ENCODE results near the gene KAZN.

The KAZN gene

DNA sequence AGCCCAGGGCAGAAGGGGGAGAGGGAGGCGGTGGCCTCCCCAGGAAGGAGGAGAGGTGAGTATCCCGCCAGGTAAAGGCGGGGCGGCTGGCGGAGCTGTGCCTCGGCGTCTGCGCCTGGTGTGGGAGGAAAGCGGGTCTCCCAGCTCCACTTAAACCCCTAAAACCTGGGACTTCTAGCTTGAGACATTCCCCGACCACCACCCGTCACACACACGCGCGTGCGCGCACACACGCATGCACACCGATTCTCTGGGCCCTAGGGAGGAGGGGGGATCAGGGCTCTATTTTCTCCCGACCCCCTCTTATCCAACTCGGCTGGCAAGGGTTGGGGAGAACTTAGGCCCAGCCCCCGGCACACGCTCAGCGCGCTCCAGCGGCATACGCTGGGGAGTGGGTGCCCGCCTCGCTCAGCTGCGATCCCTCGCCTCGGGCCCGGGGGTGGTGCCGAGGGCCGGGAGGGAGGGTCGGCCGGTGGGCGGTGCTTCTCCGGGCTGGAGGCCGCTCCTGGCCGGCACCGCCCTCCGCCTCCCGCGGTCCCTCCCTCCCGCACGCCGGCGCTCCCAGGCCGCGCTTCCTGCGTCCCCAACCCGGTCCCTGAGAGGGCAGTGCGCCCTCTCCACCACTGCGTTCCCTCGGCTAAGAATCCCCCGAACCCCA lies 554.8 kb downstream of the KAZN start, which contains the start of gene TMEM51:
Gene TMEM51, plus strand, starts transcription at position 564 of the 658 bp plus-strand sequence. CDS start 61,341 bp downstream, outside the sequence.
- no peak for DNase-seq (ENCODE audit: low read depth)
- peak within 1 kb of the TSS; percentile 50 for H3K4me3 ChIP-seq (ENCODE audit: low read depth, low read length)
- TF ChIP-seq, protein P1, sequence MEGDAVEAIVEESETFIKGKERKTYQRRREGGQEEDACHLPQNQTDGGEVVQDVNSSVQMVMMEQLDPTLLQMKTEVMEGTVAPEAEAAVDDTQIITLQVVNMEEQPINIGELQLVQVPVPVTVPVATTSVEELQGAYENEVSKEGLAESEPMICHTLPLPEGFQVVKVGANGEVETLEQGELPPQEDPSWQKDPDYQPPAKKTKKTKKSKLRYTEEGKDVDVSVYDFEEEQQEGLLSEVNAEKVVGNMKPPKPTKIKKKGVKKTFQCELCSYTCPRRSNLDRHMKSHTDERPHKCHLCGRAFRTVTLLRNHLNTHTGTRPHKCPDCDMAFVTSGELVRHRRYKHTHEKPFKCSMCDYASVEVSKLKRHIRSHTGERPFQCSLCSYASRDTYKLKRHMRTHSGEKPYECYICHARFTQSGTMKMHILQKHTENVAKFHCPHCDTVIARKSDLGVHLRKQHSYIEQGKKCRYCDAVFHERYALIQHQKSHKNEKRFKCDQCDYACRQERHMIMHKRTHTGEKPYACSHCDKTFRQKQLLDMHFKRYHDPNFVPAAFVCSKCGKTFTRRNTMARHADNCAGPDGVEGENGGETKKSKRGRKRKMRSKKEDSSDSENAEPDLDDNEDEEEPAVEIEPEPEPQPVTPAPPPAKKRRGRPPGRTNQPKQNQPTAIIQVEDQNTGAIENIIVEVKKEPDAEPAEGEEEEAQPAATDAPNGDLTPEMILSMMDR (IDR thresholded peaks at IDR 0.05; ENCODE audit: low read depth, low read length, missing control alignments) = no peak
- in situ Hi-C loops (cut with HindIII; ENCODE audit: low sequenced_read_pairs) = no loop called here

DNA sequence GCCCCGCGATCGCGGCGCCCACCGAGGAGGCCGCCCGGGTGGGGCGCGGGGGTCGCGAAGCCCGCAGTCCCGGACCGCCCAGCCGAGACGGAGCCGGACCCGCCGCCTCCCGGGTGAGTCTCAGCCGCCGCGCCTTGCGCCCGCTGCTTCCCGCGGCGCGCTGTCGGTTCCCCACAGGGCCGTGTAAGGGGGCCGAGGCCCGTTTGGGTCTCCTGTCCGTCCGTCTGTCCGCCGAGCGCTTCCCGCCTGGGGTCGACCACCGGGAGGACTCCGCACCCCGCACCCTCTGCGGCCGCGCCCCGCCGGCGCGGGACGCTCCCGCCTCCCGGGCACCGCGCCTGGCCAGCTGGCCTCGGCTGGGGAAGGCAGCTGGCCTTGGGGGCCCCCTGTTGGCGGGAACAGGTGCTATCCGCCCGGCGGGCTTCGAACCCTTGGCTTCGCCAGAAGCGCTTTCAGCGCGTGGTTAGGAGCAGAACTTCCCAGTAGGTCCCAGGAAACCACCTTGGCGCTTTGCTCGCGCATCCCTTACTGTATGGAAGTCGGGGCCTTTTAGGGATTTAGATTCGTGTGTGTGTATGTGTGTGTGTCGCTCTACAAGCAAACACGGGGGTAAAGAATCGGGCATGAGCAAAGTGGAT lies 555.5 kb downstream of the KAZN start:
- TF ChIP-seq, protein P1 (IDR thresholded peaks at IDR 0.05; ENCODE audit: low read depth, low read length, missing control alignments) = peak; percentile 71
- in situ Hi-C loops (cut with HindIII; ENCODE audit: low sequenced_read_pairs) = no loop called here
- peak overlapping the region; percentile 50 for H3K4me3 ChIP-seq (ENCODE audit: low read depth, low read length)

DNA sequence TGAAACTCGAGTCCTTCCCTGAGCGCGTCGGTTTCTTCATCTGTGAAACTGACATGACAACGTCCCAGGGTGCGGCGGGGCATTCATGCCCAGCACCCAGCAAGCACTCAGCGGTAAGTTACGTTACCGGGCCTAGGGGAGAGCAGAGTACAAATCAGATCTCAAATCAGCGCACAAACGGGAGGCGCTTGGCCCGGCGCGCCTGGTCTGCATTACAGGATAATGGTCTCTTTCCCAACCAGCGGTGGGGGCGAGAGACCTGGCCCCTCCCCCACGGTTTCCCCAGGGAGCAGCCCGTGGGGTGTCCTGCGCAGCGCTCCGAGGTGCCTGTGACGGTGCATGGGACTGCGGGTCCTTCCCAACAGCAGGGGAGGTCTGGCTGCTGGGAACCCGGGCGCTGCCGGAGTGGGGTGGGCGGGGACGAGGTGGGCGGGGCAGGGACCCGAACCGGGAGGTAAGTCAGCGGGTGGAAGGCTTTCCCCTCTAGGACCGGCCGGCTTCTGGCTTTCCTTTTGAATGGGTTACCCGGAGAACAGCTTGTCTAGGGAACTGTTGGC lies 556.1 kb downstream of the KAZN start:
- H3K4me3 ChIP-seq (ENCODE audit: low read depth, low read length) = peak overlapping the region; percentile 50
- DNase-seq (ENCODE audit: low read depth) = no peak
- TF ChIP-seq, protein P1 (IDR thresholded peaks at IDR 0.05; ENCODE audit: low read depth, low read length, missing control alignments) = no peak
- in situ Hi-C loops (cut with HindIII; ENCODE audit: low sequenced_read_pairs) = no loop called here

More for the DNA sequence above, 555.5 kb downstream of the KAZN start:
- no peak for DNase-seq (ENCODE audit: low read depth)

DNA sequence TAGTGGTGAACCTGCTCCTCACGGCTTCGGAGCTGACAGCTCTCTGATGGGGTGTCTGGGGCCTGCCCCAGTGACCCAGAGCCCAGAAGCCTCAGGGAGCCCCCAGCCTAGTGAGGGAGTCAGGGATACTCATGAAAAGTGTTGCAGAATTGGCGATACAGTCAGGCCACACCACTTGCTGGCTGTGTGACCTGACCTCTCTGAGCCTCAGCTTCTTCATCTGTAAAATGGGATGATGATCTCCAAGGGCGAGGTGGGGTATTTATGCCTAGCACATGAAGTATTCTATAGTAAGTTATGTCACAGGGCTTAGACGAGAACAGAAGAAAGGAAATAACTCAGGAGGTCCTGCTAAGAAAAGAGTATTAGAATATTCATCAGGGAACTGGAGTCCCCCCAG lies 556.7 kb downstream of the KAZN start:
- in situ Hi-C loops (cut with HindIII; ENCODE audit: low sequenced_read_pairs) = no loop called here
- DNase-seq (ENCODE audit: low read depth) = no peak
- TF ChIP-seq, protein P1 (IDR thresholded peaks at IDR 0.05; ENCODE audit: low read depth, low read length, missing control alignments) = no peak
- no peak overlapping the region for H3K4me3 ChIP-seq (ENCODE audit: low read depth, low read length)

DNA sequence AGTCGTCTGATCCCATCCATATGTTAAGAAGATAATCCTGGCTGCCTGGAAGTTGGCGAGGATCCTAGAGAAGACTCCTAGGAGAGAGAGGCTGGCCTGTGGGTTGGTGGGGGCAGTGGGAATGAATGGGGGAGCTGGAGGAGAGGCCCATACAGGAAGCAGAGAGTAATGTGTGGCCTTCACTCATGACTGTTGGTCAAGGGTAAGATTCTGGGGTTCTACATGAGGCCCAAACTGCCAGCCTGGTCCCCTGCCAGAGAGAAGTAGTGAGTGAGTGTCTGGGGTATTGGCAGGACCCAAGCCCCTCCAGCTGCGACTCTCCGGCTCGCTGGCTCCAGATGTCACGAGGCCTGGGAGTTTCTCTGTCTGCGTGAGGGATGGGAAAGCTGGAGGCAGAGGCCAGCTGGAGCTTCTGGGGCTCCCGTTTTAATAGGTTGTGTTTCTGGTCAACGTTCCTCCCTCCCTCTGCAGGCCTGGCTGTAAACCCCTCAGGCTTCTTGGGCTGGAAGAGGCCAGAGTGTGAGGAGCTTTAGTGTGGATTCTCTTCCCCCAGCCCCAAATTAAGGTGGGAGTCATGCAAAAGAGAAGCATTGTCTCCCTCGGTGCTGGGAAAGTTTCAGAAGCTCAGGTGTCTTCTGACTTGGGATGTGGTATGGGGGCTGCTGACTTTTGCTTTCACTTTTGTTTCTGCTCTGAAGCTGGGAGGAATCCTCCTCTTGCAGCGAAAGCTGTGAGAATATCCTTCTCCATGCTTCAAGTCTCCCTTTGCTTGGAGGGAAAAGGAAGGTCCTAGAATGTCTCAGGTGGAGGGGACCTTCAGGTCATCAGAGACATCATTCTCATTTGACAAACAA lies 557.6 kb downstream of the KAZN start:
- DNase-seq (ENCODE audit: low read depth) = no peak
- in situ Hi-C loops (cut with HindIII; ENCODE audit: low sequenced_read_pairs) = no loop called here
- TF ChIP-seq, protein P1 (IDR thresholded peaks at IDR 0.05; ENCODE audit: low read depth, low read length, missing control alignments) = no peak

DNA sequence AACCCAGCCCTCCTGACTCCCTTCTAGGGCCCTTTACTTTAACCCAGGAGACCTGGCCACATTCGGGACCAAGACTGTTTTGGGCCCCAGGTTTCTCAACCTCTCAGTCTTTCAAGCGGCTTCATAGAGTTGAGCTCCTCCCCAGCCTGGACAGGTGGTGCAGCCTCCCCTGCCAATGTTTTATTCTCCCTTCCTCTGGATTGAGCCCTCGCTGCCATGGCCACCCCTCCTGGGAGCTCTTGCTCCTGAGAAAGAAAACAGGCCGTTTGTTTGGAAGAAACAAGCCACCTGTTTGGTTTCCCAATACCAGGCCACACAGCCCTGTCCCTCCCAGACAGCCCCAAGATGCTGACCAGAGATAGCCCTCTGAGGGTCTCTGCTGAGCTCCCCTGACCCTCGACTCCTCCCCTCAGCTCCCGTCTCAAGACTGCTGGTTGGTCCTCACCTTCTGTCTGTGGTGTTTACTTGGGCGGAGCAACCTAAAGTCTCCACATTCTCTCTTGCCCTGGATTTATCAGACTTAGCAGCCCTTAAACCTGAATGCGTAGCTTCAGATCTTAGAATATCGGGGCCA lies 558.4 kb downstream of the KAZN start:
- DNase-seq (ENCODE audit: low read depth) = no peak
- TF ChIP-seq, protein P1 (IDR thresholded peaks at IDR 0.05; ENCODE audit: low read depth, low read length, missing control alignments) = no peak
- in situ Hi-C loops (cut with HindIII; ENCODE audit: low sequenced_read_pairs) = no loop called here
- no peak overlapping the region for H3K4me3 ChIP-seq (ENCODE audit: low read depth, low read length)

More for the DNA sequence above, 557.6 kb downstream of the KAZN start:
- no peak overlapping the region for H3K4me3 ChIP-seq (ENCODE audit: low read depth, low read length)

Measured in astrocyte of the cerebellum (primary cell).